Gastroesophageal sphincter (tissue), 4 donors: ENCODE measurements around the gene ORC3. TPM values are rescaled to one million over a fixed set of nuclear protein-coding genes. Genes with fewer than 3 reads are reported as not detected.
"Not testable (repeated sequence)": the region's sequence is repeated elsewhere in the genome, so short reads cannot be mapped to it uniquely, and the experiment has no call there.

Source experiments
- ATAC-seq: fragments of 150-250 bp; one replicate; pipeline ENCODE4 v1.9.1; 2016; ENCODE audit warnings: mild to moderate bottlenecking, moderate library complexity
- H3K27ac ChIP-seq, 4 donors: fragments of 200-600 bp; sonication (generic) in 3 of 4; 1 replicate in 3 of 4; 2 replicates in 1 of 4; pipeline ENCODE4 v1.5.1; 2016 to 2019
- H3K27me3 ChIP-seq: fragments of 200-600 bp; sonication (generic); one replicate; pipeline ENCODE4 v1.5.1; 2019
- H3K36me3 ChIP-seq, 2 donors: fragments of 200-600 bp; sonication (generic); one replicate each; pipeline ENCODE4 v1.5.1; 2019; ENCODE audit warnings: control low read depth in 1 of 2
- H3K4me1 ChIP-seq, 3 donors: fragments of 200-600 bp; sonication (generic); 1 replicate in 2 of 3; 2 replicates in 1 of 3; pipeline ENCODE4 v1.5.1; 2016 to 2019; ENCODE audit warnings: control low read depth in 2 of 3
- H3K4me3 ChIP-seq, 2 donors: fragments of 200-600 bp; sonication (generic); one replicate each; pipeline ENCODE4 v1.5.1; 2019; ENCODE audit warnings: mild to moderate bottlenecking in 1 of 2, moderate library complexity in 1 of 2
- H3K9me3 ChIP-seq, 3 donors: fragments of 200-600 bp; sonication (generic); one replicate each; pipeline ENCODE4 v1.5.1; 2017 to 2019; ENCODE audit warnings: control low read depth in 2 of 3
- EP300 ChIP-seq: sonication (generic); formaldehyde crosslinking; IDR thresholded peaks from one replicate; pipeline ENCODE4 v1.6.1; 2017; ENCODE audit warnings: antibody characterized with exemption, mild to moderate bottlenecking
- POLR2A ChIP-seq, 2 donors: fragments of 450-650 bp; IDR thresholded peaks; one replicate each; pipeline ENCODE4 v1.6.1; 2017; ENCODE audit warnings: antibody characterized with exemption in 2 of 2, mild to moderate bottlenecking in 2 of 2, moderate library complexity in 1 of 2
- POLR2AphosphoS5 ChIP-seq: sonication (generic); formaldehyde crosslinking; IDR thresholded peaks from one replicate; pipeline ENCODE4 v1.6.1; 2017; ENCODE audit warnings: antibody characterized with exemption
- WGBS, 2 donors: methylation state at CpG; one replicate each; pipeline ENCODE4 v1.1.5; 2018; ENCODE audit warnings: low coverage in 1 of 2; 5-methylcytosine and 5-hydroxymethylcytosine counted together
- total RNA-seq, 4 donors: library from RNA; depleted of rRNA; stranded (reverse); fragments of >200 nt; gene quantifications; one replicate each; pipeline ENCODE4 v1.1.0, GENCODE V29; 2016
- TF ChIP-seq, protein P1 (sequence below), 4 experiments: fragments of 200-600 bp in 2 of 4; fragments of 450-650 bp in 2 of 4; sonication (generic) in 1 of 4; IDR thresholded peaks; one replicate each; pipeline ENCODE4 v1.5.1; 2017 to 2019; ENCODE audit warnings: antibody characterized with exemption in 4 of 4, mild to moderate bottlenecking in 2 of 4, moderate library complexity in 2 of 4

ORC3 gene
- total RNA-seq, 4 donors from 2014 or later, result 11.3 to 24.3 (median 14.1) TPM

DNA sequence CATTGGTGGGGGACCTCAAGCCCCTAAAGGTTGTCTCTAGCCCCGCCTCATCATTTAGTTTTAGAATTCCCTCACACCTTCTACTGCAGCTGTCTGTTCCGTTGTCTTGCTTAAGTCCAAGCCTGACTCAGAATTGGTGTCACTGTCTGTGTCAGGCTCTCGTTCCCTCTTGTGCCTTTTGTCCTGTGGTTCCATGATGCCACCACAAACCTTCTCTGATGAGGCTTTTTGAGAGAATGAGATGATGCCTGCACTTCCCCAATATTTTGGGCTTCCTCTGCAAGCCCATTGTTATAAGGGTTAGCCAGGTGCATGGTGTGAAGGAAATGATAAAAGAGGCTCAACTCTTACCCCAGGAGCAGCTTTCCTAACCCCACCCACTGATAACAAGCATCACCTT is 120.2 kb downstream of the ORC3 start:
- TF ChIP-seq POLR2A (IDR thresholded peaks at IDR 0.05), result no peak
- no peak for TF ChIP-seq POLR2AphosphoS5
- TF ChIP-seq, protein P1, sequence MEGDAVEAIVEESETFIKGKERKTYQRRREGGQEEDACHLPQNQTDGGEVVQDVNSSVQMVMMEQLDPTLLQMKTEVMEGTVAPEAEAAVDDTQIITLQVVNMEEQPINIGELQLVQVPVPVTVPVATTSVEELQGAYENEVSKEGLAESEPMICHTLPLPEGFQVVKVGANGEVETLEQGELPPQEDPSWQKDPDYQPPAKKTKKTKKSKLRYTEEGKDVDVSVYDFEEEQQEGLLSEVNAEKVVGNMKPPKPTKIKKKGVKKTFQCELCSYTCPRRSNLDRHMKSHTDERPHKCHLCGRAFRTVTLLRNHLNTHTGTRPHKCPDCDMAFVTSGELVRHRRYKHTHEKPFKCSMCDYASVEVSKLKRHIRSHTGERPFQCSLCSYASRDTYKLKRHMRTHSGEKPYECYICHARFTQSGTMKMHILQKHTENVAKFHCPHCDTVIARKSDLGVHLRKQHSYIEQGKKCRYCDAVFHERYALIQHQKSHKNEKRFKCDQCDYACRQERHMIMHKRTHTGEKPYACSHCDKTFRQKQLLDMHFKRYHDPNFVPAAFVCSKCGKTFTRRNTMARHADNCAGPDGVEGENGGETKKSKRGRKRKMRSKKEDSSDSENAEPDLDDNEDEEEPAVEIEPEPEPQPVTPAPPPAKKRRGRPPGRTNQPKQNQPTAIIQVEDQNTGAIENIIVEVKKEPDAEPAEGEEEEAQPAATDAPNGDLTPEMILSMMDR (IDR thresholded peaks at IDR 0.05), result no peak
- no peak for TF ChIP-seq EP300
- ATAC-seq, result no peak
- 72 to 84% methylated on average over 2 to 3 of the region's 3 CpGs for WGBS, 2 donors
- Histone ChIP-seq H3K36me3 (no peaks in the 10 kb centered on the region), H3K9me3 (no peaks in the 10 kb centered on the region), H3K27me3 (no peaks in the 10 kb centered on the region), H3K4me1 (no peaks in the 10 kb centered on the region), H3K4me3 (no peak overlapping the region), H3K27ac (no peak overlapping the region)

DNA sequence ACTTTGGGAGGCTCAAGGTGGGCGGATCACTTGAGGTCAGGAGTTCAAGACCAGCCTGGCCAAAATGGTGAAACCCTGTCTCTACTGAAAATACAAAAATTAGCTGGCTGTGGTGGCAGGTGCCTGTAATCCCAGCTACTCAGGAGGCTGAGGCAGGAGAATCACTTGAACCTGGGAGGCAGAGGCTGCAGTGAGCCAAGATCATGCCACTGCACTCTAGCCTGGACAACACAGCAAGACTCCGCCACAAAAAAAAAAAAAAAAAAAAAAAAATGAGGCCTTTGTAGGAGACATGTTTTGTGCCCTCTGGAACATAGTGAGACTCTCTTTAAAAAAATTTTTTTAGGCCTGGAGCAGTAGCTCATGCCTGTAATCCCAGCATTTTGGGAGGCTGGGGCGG is 122.8 kb downstream of the ORC3 start:
- H3K4me1 ChIP-seq, H3K27ac ChIP-seq, H3K36me3 ChIP-seq, ATAC-seq, H3K4me3 ChIP-seq, H3K9me3 ChIP-seq, H3K27me3 ChIP-seq: not testable (repeated sequence)
- 100% methylated on average over 3 of the region's 3 CpGs; no CpG with 5 or more reads in 1 of the 2 donors for WGBS, 2 donors

DNA sequence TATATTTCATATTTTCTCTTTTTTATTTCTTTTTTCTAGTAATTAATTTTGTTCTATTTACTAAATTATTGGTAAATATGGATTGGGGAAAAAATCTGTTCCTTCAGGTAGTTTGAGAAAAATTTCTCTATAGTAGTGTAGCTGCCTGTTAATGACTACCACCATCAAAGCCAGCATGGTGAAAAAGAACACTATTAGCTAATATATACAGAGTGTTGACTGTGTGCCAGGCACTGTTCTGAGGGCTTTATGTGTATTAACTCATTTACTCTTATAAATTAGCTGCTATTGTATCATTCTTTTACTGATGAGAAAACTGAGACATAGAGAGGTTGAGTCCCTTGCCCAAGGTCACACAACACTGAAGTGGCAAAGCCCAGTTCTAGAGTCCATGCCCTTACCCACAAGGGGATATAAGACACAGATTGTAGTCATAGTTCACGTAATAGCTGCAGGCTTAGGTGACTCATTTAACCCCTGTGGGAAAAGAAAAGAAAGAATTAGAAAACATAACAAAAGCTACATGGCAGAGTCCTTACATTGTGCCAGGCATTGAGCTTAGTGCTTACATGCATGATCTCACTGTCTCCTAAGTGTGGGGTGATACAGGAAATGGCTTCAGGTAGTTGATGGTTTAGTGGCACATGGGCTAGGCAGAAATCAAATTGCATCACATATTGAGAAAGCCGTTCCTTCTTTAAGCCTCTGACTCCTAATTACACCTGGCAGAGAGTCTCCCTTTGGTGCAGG is 124.3 kb downstream of the ORC3 start:
- no peaks in the 10 kb centered on the region for H3K36me3 ChIP-seq
- no peak for ATAC-seq
- H3K27me3 ChIP-seq, result no peaks in the 10 kb centered on the region
- H3K9me3 ChIP-seq, result no peaks in the 10 kb centered on the region
- H3K4me1 ChIP-seq, result no peaks in the 10 kb centered on the region
- TF ChIP-seq, protein P1 (IDR thresholded peaks at IDR 0.05), result no peak
- TF ChIP-seq POLR2A (IDR thresholded peaks at IDR 0.05) (no peak), POLR2AphosphoS5 (no peak), EP300 (no peak)
- WGBS, 2 donors, result 74 to 75% methylated on average over 2 of the region's 2 CpGs
- H3K4me3 ChIP-seq, result no peak overlapping the region
- no peak overlapping the region for H3K27ac ChIP-seq

Other genes starting within 250 kb of the ORC3 start
- gene C6orf163, start 245.3 kb upstream of the ORC3 start, total RNA-seq, result 1 to 10 TPM in 2 of 4 donors, under 1 TPM in 1, not detected in 1; 0.81 to 5.0 (median 1.6) TPM
- gene CFAP206, start 182.2 kb upstream of the ORC3 start, total RNA-seq, result under 1 TPM in 2 of 4 donors, not detected in 2; 0.23 to 0.47 TPM
- 10 to 100 TPM; 14.5 to 19.9 (median 16.1) TPM for gene SLC35A1, start 117.2 kb upstream of the ORC3 start, total RNA-seq
- 10 to 100 TPM; 13.6 to 26.9 (median 23.4) TPM for gene RARS2, start 148 bp upstream of the ORC3 start, total RNA-seq
- 10 to 100 TPM; 11.7 to 26.9 (median 16.7) TPM for gene AKIRIN2, start 112.1 kb downstream of the ORC3 start, total RNA-seq